ENCODE results near the gene POFUT2.

Gene POFUT2

DNA sequence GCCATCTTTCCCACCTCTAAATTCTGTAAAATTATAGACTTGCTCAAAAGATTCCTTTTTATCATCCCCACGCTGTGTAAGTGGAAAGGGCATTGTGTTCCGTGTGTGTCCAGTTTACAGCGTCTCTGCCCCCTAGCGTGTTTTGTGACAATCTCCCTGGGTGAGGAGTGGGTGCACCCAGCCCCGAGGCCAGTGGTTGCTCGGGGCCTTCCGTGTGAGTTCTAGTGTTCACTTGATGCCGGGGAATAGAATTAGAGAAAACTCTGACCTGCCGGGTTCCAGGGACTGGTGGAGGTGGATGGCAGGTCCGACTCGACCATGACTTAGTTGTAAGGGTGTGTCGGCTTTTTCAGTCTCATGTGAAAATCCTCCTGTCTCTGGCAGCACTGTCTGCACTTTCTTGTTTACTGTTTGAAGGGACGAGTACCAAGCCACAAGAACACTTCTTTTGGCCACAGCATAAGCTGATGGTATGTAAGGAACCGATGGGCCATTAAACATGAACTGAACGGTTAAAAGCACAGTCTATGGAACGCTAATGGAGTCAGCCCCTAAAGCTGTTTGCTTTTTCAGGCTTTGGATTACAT, 61.9 kb downstream of the POFUT2 start:
- Histone ChIP-seq H3K9ac (ENCODE audit: low read length) (no peak overlapping the region), H3K27me3 (ENCODE audit: control insufficient read depth, insufficient read depth, low read length) (no peaks in the 10 kb centered on the region), H3K27ac (ENCODE audit: low read length) (no peak overlapping the region), H3K4me1 (ENCODE audit: control insufficient read depth, low read depth, low read length) (peaks cover 5% of the 10 kb centered on the region), H3K4me3 (ENCODE audit: low read length) (no peak overlapping the region), H3K36me3 (ENCODE audit: control insufficient read depth, low read depth, low read length) (no peaks in the 10 kb centered on the region), H3K9me3 (ENCODE audit: control insufficient read depth, low read depth, low read length) (no peaks in the 10 kb centered on the region)

DNA sequence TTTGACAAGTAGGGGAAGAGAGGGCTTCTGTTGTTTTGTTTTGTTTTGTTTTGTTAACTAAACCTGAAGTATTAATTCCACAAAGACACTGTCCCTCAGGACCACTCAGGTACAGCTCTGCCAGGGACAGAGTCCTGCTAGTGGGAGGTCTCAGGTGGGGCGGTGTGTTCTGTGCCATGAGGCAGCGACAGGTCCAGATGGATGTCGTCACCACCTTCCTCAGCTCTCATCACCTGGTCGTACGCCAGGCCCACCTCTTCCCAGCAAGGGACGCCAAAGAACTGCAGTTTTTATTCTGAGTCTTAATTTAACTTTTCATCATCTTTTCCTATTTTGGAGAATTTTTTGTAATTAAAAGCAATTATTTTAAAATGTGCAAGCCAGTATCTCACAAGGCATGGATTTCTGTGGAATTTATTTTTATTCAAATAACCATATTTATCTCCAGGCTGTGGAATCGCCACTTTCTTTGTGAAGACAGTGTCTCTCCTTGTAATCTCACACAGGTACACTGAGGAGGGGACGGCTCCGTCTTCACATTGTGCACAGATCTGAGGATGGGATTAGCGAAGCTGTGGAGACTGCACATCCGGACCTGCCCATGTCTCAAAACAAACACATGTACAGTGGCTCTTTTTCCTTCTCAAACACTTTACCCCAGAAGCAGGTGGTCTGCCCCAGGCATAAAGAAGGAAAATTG, 62.5 kb downstream of the POFUT2 start:
- Histone ChIP-seq H3K27me3 (ENCODE audit: control insufficient read depth, insufficient read depth, low read length) (no peaks in the 10 kb centered on the region), H3K4me3 (ENCODE audit: low read length) (no peak overlapping the region), H3K4me1 (ENCODE audit: control insufficient read depth, low read depth, low read length) (peaks cover 5% of the 10 kb centered on the region), H3K9ac (ENCODE audit: low read length) (no peak overlapping the region), H3K36me3 (ENCODE audit: control insufficient read depth, low read depth, low read length) (no peaks in the 10 kb centered on the region), H3K9me3 (ENCODE audit: control insufficient read depth, low read depth, low read length) (no peaks in the 10 kb centered on the region), H3K27ac (ENCODE audit: low read length) (no peak overlapping the region)

DNA sequence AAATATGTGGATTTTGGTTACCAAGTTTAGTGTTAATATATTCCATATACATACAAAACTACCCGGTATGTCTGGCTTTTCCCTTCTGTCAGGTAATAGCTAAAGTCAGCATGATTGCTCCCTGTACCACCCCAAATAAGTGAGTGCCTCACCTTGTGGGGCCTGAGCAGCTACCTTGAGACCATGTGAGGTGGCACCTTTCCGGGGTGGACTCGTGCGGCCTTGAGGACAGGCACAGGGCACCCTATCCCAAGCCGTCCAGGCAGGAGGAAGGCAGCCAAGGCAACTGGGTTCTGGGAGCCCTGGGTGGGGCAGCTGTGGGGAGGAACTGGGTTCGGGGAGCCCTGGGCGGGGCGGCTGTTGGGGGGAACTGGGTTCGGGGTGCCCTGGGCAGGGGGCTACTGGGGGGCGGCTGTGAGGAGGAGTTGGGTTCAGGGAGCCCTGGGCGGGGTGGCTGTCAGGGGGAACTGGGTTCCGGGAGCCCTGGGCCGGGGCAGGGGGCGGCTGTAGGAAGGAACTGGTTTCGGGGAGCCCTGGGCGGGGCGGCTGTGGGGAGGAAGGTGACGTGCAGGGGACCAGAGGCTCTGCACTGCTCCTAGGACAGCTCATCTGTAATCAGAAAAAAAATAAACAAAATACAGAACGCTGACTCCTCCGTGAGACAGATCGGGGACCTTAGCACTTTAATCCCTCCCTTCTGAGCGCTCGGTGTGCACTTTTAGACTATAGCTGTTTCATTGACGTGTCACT, 63.3 kb downstream of the POFUT2 start:
- no peaks in the 10 kb centered on the region for H3K27me3 ChIP-seq (ENCODE audit: control insufficient read depth, insufficient read depth, low read length)

DNA sequence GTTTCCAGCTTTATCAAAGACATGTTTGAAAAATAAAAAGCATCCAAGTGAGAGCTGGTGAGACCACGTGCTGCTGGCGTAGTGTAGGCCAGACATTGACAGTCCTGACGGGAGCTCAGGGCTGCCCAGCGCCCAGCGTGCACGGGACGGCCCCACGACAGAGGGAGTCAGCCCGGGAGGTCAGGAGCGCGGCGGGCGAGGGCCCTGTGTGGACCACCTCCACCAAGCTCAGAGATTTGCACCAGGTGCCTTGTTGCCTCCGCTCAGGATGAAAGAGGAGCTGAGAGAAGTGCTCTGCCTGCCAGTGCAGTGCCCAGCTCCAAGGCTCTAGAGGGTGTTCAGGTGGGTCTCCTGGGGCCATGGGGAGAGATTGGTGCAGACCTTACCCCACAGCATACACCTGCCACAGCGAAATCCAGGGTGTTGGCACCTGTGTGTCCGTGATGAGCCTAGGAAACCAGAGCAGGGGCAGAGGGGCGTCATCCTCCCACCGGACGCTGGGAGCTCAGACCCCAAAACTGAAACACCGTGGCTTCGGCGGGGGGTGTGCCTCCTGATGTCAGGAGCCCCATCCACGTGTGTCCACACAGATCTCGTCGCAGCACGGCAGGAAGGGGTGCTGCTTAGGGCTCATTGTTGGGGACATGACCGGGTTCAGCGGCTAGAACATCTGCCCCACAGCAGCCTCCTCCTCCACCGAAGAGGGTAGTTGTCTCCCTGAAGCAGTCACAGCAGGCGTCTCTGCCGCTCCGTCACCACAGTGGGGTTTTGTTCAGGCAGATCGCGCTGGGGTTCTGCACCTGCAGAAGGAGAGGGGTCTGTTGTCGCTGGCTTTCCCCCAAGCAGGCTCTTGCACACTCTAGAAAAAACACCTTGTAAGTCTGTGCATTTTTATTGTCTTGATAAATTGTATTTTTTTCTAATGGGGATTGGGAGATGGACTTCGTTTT, 64.2 kb downstream of the POFUT2 start:
- peaks cover 5% of the 10 kb centered on the region for H3K4me1 ChIP-seq (ENCODE audit: control insufficient read depth, low read depth, low read length)
- H3K4me3 ChIP-seq (ENCODE audit: low read length) = no peak overlapping the region
- H3K27ac ChIP-seq (ENCODE audit: low read length) = no peak overlapping the region
- H3K9ac ChIP-seq (ENCODE audit: low read length) = no peak overlapping the region
- no peaks in the 10 kb centered on the region for H3K36me3 ChIP-seq (ENCODE audit: control insufficient read depth, low read depth, low read length)
- no peaks in the 10 kb centered on the region for H3K9me3 ChIP-seq (ENCODE audit: control insufficient read depth, low read depth, low read length)
- H3K27me3 ChIP-seq (ENCODE audit: control insufficient read depth, insufficient read depth, low read length) = no peaks in the 10 kb centered on the region

More for the DNA sequence above, 63.3 kb downstream of the POFUT2 start:
- no peak overlapping the region for H3K27ac ChIP-seq (ENCODE audit: low read length)
- no peaks in the 10 kb centered on the region for H3K36me3 ChIP-seq (ENCODE audit: control insufficient read depth, low read depth, low read length)
- H3K9ac ChIP-seq (ENCODE audit: low read length) = no peak overlapping the region
- no peak overlapping the region for H3K4me3 ChIP-seq (ENCODE audit: low read length)
- peaks cover 5% of the 10 kb centered on the region for H3K4me1 ChIP-seq (ENCODE audit: control insufficient read depth, low read depth, low read length)
- H3K9me3 ChIP-seq (ENCODE audit: control insufficient read depth, low read depth, low read length) = no peaks in the 10 kb centered on the region

DNA sequence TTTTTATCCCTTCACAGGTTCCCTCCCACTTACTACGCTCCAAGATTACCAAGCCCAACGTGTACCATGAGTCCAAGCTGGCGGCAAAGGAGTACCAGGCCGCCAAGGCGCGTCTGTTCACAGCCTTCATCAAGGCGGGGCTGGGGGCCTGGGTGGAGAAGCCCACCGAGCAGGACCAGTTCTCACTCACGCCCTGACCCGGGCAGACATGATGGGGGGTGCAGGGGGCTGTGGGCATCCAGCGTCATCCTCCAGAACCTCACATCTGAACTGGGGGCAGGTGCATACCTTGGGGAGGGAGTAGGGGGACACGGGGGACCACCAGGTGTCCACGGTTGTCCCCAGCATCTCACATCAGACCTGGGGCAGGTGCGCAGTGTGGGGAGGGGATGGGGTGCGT, 65.7 kb downstream of the POFUT2 start:
- H3K36me3 ChIP-seq (ENCODE audit: control insufficient read depth, low read depth, low read length) = no peaks in the 10 kb centered on the region
- peaks cover 5% of the 10 kb centered on the region for H3K4me1 ChIP-seq (ENCODE audit: control insufficient read depth, low read depth, low read length)
- H3K27me3 ChIP-seq (ENCODE audit: control insufficient read depth, insufficient read depth, low read length) = no peaks in the 10 kb centered on the region
- H3K9me3 ChIP-seq (ENCODE audit: control insufficient read depth, low read depth, low read length) = no peaks in the 10 kb centered on the region
- no peak overlapping the region for H3K9ac ChIP-seq (ENCODE audit: low read length)
- no peak overlapping the region for H3K27ac ChIP-seq (ENCODE audit: low read length)
- no peak overlapping the region for H3K4me3 ChIP-seq (ENCODE audit: low read length)

DNA sequence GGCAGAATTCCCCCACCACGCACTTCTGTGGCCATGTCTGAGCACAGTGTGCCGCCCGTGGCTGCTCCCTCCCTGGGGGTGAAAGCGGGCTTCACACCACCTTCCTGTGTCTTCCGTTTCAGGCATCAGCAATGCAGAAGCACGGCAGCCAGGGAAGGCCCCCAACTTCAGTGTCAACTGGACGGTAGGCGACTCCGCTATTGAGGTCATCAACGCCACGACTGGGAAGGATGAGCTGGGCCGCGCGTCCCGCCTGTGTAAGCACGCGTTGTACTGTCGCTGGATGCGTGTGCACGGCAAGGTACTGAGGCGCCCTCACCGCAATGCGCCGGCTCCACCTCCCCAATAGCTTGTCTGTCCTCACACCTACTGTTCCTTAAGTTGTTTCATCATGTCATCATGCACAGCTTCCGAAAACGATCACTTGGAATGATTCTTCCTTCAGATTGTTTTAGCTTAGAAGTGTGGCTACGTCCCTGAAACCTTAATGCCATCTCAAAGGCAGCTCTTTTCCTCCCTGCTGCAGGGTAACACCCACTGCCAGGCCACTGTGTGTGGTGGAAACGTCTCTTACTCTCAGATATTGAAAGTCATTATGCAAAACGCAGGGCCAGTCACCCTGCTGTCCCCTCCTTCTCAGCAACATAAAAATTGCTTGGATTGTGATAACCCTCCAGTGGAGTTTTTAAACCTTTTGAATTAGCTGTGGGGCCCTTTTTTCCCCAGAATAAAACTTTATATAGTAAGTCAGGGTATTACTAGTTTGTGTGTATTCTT, 66.8 kb downstream of the POFUT2 start:
- no peaks in the 10 kb centered on the region for H3K36me3 ChIP-seq (ENCODE audit: control insufficient read depth, low read depth, low read length)
- H3K4me1 ChIP-seq (ENCODE audit: control insufficient read depth, low read depth, low read length) = no peaks in the 10 kb centered on the region
- H3K27ac ChIP-seq (ENCODE audit: low read length) = no peak overlapping the region
- no peak overlapping the region for H3K4me3 ChIP-seq (ENCODE audit: low read length)
- no peak overlapping the region for H3K9ac ChIP-seq (ENCODE audit: low read length)
- no peaks in the 10 kb centered on the region for H3K27me3 ChIP-seq (ENCODE audit: control insufficient read depth, insufficient read depth, low read length)
- H3K9me3 ChIP-seq (ENCODE audit: control insufficient read depth, low read depth, low read length) = no peaks in the 10 kb centered on the region

DNA sequence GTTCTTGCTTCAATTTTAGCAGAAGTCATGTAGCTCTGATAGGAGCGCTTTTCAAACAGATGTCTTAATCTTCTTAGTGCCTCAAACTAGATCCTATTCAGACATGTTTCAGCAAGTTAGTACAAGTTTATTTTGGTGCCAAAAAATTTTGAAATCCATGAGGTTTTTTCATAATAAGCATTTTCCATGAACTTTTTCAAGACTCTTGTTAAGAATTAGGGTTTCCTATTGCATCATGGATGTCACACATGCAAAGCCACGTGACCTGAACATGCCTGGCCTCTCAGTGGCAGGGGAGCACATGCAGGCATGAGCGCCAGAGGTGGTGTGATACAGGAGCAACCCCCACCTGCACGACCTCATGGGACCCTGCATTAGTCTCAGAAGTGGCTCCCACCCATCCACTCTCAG, 67.6 kb downstream of the POFUT2 start:
- no peaks in the 10 kb centered on the region for H3K4me1 ChIP-seq (ENCODE audit: control insufficient read depth, low read depth, low read length)
- H3K27ac ChIP-seq (ENCODE audit: low read length) = no peak overlapping the region
- H3K9ac ChIP-seq (ENCODE audit: low read length) = no peak overlapping the region
- H3K36me3 ChIP-seq (ENCODE audit: control insufficient read depth, low read depth, low read length) = no peaks in the 10 kb centered on the region
- H3K27me3 ChIP-seq (ENCODE audit: control insufficient read depth, insufficient read depth, low read length) = no peaks in the 10 kb centered on the region
- no peak overlapping the region for H3K4me3 ChIP-seq (ENCODE audit: low read length)
- H3K9me3 ChIP-seq (ENCODE audit: control insufficient read depth, low read depth, low read length) = no peaks in the 10 kb centered on the region

DNA sequence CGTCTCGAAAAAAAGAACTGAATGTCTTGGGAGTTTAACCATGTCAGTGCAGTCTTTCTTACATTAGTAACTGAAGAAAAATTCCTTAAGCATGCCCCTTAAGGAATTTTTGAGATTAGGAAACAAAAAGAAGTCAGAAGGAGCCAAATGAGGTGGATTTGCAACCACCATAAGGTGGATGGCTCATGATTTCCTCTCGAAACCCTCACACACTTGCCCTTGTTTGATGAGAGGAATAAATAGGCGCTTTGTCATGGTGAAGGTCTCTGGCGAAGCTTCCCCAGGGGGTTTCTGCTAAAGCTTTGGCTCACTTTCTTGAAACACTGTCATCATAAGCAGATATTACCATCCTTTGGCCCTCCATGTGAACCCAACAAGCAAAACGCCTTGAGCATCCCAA, 68.2 kb downstream of the POFUT2 start:
- H3K9me3 ChIP-seq (ENCODE audit: control insufficient read depth, low read depth, low read length) = no peaks in the 10 kb centered on the region
- H3K9ac ChIP-seq (ENCODE audit: low read length) = no peak overlapping the region
- H3K4me1 ChIP-seq (ENCODE audit: control insufficient read depth, low read depth, low read length) = no peaks in the 10 kb centered on the region
- no peak overlapping the region for H3K4me3 ChIP-seq (ENCODE audit: low read length)
- H3K27ac ChIP-seq (ENCODE audit: low read length) = no peak overlapping the region
- no peaks in the 10 kb centered on the region for H3K27me3 ChIP-seq (ENCODE audit: control insufficient read depth, insufficient read depth, low read length)
- no peaks in the 10 kb centered on the region for H3K36me3 ChIP-seq (ENCODE audit: control insufficient read depth, low read depth, low read length)

DNA sequence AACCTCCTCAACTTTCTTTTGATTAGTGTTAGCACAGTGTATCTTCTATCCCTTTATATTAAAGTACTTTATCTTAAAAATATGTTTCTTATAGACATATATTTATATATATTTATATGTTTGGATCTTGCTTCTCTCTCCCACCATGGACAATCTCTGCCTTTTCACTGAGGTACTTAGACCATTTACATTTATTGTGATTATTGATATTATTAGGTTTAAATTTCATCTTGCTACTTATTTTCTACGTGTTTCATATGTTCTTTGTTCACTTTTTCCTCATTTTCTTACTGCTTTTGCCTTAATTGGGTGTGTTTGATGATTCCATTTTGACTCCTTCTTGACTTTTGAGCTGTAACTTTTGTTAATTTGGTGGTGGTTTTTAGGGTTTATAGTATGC, 70.7 kb downstream of the POFUT2 start:
- Histone ChIP-seq H3K9ac (ENCODE audit: low read length) (no peak overlapping the region), H3K4me3 (ENCODE audit: low read length) (no peak overlapping the region), H3K4me1 (ENCODE audit: control insufficient read depth, low read depth, low read length) (no peaks in the 10 kb centered on the region), H3K9me3 (ENCODE audit: control insufficient read depth, low read depth, low read length) (no peaks in the 10 kb centered on the region), H3K27me3 (ENCODE audit: control insufficient read depth, insufficient read depth, low read length) (no peaks in the 10 kb centered on the region), H3K27ac (ENCODE audit: low read length) (no peak overlapping the region), H3K36me3 (ENCODE audit: control insufficient read depth, low read depth, low read length) (no peaks in the 10 kb centered on the region)

DNA sequence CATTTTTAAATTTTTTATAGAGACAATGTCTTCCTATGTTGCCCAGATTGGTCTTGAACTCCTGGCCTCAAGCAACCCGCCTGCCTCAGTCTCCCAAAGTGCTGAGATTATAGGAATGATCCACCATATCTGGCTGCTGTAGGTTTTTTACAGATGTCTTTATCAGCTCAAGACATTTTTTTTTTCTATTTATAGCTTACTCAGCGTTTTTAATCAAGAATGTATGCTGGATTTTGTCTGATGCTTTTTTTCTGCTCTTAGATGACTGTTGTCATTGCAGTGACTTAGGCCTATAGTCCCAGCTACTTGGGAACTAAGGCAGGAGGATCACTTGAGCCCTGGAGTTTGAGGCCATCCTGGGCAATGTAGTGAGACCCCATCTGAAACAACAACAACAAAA, 72.5 kb downstream of the POFUT2 start:
- no peak overlapping the region for H3K27ac ChIP-seq (ENCODE audit: low read length)
- H3K36me3 ChIP-seq (ENCODE audit: control insufficient read depth, low read depth, low read length) = no peaks in the 10 kb centered on the region
- H3K9ac ChIP-seq (ENCODE audit: low read length) = no peak overlapping the region
- H3K9me3 ChIP-seq (ENCODE audit: control insufficient read depth, low read depth, low read length) = no peaks in the 10 kb centered on the region
- no peaks in the 10 kb centered on the region for H3K27me3 ChIP-seq (ENCODE audit: control insufficient read depth, insufficient read depth, low read length)
- H3K4me3 ChIP-seq (ENCODE audit: low read length) = no peak overlapping the region
- no peaks in the 10 kb centered on the region for H3K4me1 ChIP-seq (ENCODE audit: control insufficient read depth, low read depth, low read length)

Data from iPS-18a (cell line).